Right lobe of liver (tissue), 6 donors: Measurements from ENCODE around the gene SH3YL1. TPM values are rescaled to one million over a fixed set of nuclear protein-coding genes. Genes with fewer than 3 reads are reported as not detected.

Experiments used
- ATAC-seq, 4 donors: fragments of 200-7000 bp; cut with Tn5 transposase; one replicate each; pipeline ENCODE4 v1.9.1; 2020; ENCODE audit warnings: mild to moderate bottlenecking in 4 of 4, moderate library complexity in 4 of 4
- DNase-seq, 3 donors: peaks; one replicate each; pipeline ENCODE4 v3.0.0-alpha.2; 2020
- H3K27ac ChIP-seq, 3 donors: fragments of 200-600 bp; one replicate each; pipeline ENCODE4 v1.8.0; 2022
- H3K27me3 ChIP-seq, 2 donors: fragments of 200-600 bp; one replicate each; pipeline ENCODE4 v1.8.0; 2022
- H3K36me3 ChIP-seq, 4 donors: fragments of 200-600 bp; sonication (generic) in 1 of 4; one replicate each; pipeline versions ENCODE4 v1.5.1 to v1.8.0; 2017 to 2022; ENCODE audit warnings: control low read depth in 1 of 4
- H3K4me1 ChIP-seq, 4 donors: fragments of 200-600 bp; sonication (generic) in 1 of 4; one replicate each; pipeline versions ENCODE4 v1.5.1 to v1.8.0; 2017 to 2022; ENCODE audit warnings: control low read depth in 1 of 4
- H3K4me3 ChIP-seq, 3 donors: fragments of 200-600 bp; one replicate each; pipeline ENCODE4 v1.8.0; 2022
- H3K9me3 ChIP-seq, 4 donors: fragments of 200-600 bp; sonication (generic) in 1 of 4; one replicate each; pipeline versions ENCODE4 v1.5.1 to v1.8.0; 2017 to 2022; ENCODE audit warnings: control low read depth in 1 of 4
- CTCF ChIP-seq, 4 donors: fragments of 200-600 bp in 3 of 4; fragments of 450-650 bp in 1 of 4; IDR thresholded peaks; one replicate each; pipeline versions ENCODE4 v1.5.1 to v1.8.0; 2016 to 2022; ENCODE audit warnings: antibody characterized with exemption in 4 of 4, mild to moderate bottlenecking in 2 of 4
- POLR2A ChIP-seq: fragments of 450-650 bp; IDR thresholded peaks from one replicate; pipeline ENCODE4 v1.6.1; 2017; ENCODE audit warnings: antibody characterized with exemption, mild to moderate bottlenecking
- WGBS: methylation state at CpG from one replicate; pipeline ENCODE4 v1.1.6; 2018; ENCODE audit warnings: low coverage, low lambda C conversion rate; ENCODE audit not compliant: insufficient coverage; ENCODE audit errors: missing lambda C conversion rate; 5-methylcytosine and 5-hydroxymethylcytosine counted together
- intact Hi-C, 2 donors: fragments of 100-400 bp; cut with DNase I; formaldehyde crosslinking; loops; one replicate each; pipeline versions ENCODE4 v1.11.2 to v1.14.1; 2022
- total RNA-seq, 6 experiments: library from RNA; depleted of rRNA in 2 of 6; stranded (reverse); fragments of >200 nt in 2 of 6; fragmentation: NEBNext Ultra II Directional in 3 of 6; extraction: Animal tissue kit (Norgen Biotek cat#: 25700) in 3 of 6; gene quantifications; one replicate each; pipeline versions ENCODE4 v1.1.0 to v1.2.4, GENCODE V29; 2016 to 2023
- donor health status: DM: no; HTN: yes; CAD: no.
- donor health status: DM: no; HTN: no; CAD: no.
- donor health status: DM: no; HTN: no; CAD: no.
- donor health status: DM: no; HTN: yes; CAD: no.
- donor health status: DM: no; HTN: yes; CAD: no.

SH3YL1 gene
- total RNA-seq, 6 experiments from 2014 or later = 5.9 to 23.0 (median 8.7) TPM

- TF ChIP-seq POLR2A (no peak), CTCF (IDR thresholded peaks at IDR 0.05) (no peak)
- DNase-seq (no peak), ATAC-seq (no peak)
- Histone ChIP-seq H3K36me3 (peaks cover 0 to 8% (median 3%) of the 10 kb centered on the region in 4 donors), H3K27ac (no peak overlapping the region), H3K4me3 (no peak overlapping the region), H3K27me3 (peaks cover 0 to 7% of the 10 kb centered on the region in 2 donors), H3K9me3 (no peaks in the 10 kb centered on the region), H3K4me1 (peaks cover 0 to 22% (median under 1%) of the 10 kb centered on the region in 4 donors)
- 92% methylated on average over 2 of the region's 4 CpGs for WGBS
- intact Hi-C loops = no loop called here
These were observed 20.4 kb upstream of the SH3YL1 start for GRCh38 chr2:283996-284794.

GRCh38 chr2:282371-283263 lies 18.8 kb upstream of the SH3YL1 start:
- TF ChIP-seq POLR2A (no peak), CTCF (IDR thresholded peaks at IDR 0.05) (no peak)
- Histone ChIP-seq H3K27me3 (no peaks in the 10 kb centered on the region), H3K4me1 (peaks cover 0 to 12% (median 0%) of the 10 kb centered on the region in 4 donors), H3K36me3 (peaks cover 0 to 12% (median 8%) of the 10 kb centered on the region in 4 donors), H3K27ac (no peak overlapping the region), H3K4me3 (no peak overlapping the region), H3K9me3 (no peaks in the 10 kb centered on the region)
- ATAC-seq (no peak), DNase-seq (no peak)
- intact Hi-C loops = no loop called here
- 90% methylated on average over 10 of the region's 12 CpGs for WGBS

GRCh38 chr2:281381-281780 lies 17.5 kb upstream of the SH3YL1 start:
- Histone ChIP-seq H3K4me3 (no peak overlapping the region), H3K27me3 (no peaks in the 10 kb centered on the region), H3K27ac (no peak overlapping the region), H3K36me3 (peaks cover 0 to 21% (median 10%) of the 10 kb centered on the region in 4 donors), H3K9me3 (no peaks in the 10 kb centered on the region), H3K4me1 (peaks cover 0 to 7% (median 0%) of the 10 kb centered on the region in 4 donors)
- 94% methylated on average over 8 of the region's 9 CpGs for WGBS
- no peak for TF ChIP-seq CTCF (IDR thresholded peaks at IDR 0.05)
- TF ChIP-seq POLR2A = no peak
- no peak for ATAC-seq
- DNase-seq = no peak
- intact Hi-C loops = no loop called here

GRCh38 chr2:280650-281110 lies 16.8 kb upstream of the SH3YL1 start:
- intact Hi-C loops = no loop called here
- Histone ChIP-seq H3K36me3 (peaks cover 0 to 25% (median 10%) of the 10 kb centered on the region in 4 donors), H3K27me3 (no peaks in the 10 kb centered on the region), H3K9me3 (no peaks in the 10 kb centered on the region), H3K4me3 (no peak overlapping the region), H3K27ac (no peak overlapping the region), H3K4me1 (peaks cover 0 to 7% (median 0%) of the 10 kb centered on the region in 4 donors)
- no peak for TF ChIP-seq CTCF (IDR thresholded peaks at IDR 0.05)
- no peak for TF ChIP-seq POLR2A
- DNase-seq (no peak), ATAC-seq (peak; percentile 60 to 75 (median 67))
- 63% methylated on average over 6 of the region's 7 CpGs for WGBS
